Sigmoid colon (tissue), 3 donors: ENCODE data around the gene ZSCAN4.

Experiments
- POLR2A ChIP-seq, 2 donors: fragments of 450-650 bp; IDR thresholded peaks; one replicate each; pipeline ENCODE4 v1.6.1; 2016; ENCODE audit warnings: antibody characterized with exemption in 2 of 2, mild to moderate bottlenecking in 2 of 2, moderate library complexity in 2 of 2
- TF ChIP-seq, protein P1 (sequence below), 4 experiments: fragments of 450-650 bp in 3 of 4; fragments of 200-600 bp in 1 of 4; IDR thresholded peaks; one replicate each; pipeline ENCODE4 v1.5.1; 2016 to 2019; ENCODE audit warnings: antibody characterized with exemption in 4 of 4, mild to moderate bottlenecking in 3 of 4, moderate library complexity in 2 of 4

DNA sequence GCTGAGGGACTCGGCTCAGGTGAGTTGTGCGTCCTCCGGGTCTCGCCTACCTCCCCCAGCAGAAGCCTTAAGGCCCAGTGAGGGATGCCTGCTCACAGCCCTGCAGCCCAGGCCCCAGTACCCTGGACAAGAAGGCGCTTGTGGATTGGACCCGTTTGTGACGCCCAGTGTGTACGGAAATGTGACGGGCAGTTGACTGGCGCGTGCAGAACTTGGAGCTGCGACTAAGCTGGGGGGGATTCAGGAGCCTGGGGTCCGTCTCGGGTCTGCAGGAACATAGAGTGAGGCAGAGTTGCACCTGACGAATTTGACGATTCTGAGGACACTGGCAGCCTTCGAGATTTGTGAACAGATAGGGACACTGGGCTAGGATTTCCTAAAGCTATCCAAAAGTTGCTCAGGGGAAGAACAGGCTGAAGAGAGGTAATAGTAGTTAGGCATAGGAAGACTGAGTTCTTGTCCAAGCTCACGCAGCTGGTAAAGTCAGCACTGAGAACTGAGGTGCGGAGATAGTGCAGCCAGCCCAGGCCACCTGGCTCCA, 13.6 kb downstream of the ZSCAN4 start:
- no peak for TF ChIP-seq POLR2A (IDR thresholded peaks at IDR 0.05)
- TF ChIP-seq, protein P1, sequence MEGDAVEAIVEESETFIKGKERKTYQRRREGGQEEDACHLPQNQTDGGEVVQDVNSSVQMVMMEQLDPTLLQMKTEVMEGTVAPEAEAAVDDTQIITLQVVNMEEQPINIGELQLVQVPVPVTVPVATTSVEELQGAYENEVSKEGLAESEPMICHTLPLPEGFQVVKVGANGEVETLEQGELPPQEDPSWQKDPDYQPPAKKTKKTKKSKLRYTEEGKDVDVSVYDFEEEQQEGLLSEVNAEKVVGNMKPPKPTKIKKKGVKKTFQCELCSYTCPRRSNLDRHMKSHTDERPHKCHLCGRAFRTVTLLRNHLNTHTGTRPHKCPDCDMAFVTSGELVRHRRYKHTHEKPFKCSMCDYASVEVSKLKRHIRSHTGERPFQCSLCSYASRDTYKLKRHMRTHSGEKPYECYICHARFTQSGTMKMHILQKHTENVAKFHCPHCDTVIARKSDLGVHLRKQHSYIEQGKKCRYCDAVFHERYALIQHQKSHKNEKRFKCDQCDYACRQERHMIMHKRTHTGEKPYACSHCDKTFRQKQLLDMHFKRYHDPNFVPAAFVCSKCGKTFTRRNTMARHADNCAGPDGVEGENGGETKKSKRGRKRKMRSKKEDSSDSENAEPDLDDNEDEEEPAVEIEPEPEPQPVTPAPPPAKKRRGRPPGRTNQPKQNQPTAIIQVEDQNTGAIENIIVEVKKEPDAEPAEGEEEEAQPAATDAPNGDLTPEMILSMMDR (IDR thresholded peaks at IDR 0.05), result no peak
